ENCODE data around the gene NR0B1.

- TF ChIP-seq, protein P1, sequence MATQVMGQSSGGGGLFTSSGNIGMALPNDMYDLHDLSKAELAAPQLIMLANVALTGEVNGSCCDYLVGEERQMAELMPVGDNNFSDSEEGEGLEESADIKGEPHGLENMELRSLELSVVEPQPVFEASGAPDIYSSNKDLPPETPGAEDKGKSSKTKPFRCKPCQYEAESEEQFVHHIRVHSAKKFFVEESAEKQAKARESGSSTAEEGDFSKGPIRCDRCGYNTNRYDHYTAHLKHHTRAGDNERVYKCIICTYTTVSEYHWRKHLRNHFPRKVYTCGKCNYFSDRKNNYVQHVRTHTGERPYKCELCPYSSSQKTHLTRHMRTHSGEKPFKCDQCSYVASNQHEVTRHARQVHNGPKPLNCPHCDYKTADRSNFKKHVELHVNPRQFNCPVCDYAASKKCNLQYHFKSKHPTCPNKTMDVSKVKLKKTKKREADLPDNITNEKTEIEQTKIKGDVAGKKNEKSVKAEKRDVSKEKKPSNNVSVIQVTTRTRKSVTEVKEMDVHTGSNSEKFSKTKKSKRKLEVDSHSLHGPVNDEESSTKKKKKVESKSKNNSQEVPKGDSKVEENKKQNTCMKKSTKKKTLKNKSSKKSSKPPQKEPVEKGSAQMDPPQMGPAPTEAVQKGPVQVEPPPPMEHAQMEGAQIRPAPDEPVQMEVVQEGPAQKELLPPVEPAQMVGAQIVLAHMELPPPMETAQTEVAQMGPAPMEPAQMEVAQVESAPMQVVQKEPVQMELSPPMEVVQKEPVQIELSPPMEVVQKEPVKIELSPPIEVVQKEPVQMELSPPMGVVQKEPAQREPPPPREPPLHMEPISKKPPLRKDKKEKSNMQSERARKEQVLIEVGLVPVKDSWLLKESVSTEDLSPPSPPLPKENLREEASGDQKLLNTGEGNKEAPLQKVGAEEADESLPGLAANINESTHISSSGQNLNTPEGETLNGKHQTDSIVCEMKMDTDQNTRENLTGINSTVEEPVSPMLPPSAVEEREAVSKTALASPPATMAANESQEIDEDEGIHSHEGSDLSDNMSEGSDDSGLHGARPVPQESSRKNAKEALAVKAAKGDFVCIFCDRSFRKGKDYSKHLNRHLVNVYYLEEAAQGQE (IDR thresholded peaks at IDR 0.05; ENCODE audit: insufficient read depth in 1 of 2, low read depth in 2 of 2, low read length in 2 of 2) = no peak
- no peak for TF ChIP-seq POLR2AphosphoS5 (IDR thresholded peaks at IDR 0.05; ENCODE audit: low read depth, low read length)
Measured at GRCh38 chrX:30340753-30341152, 31.6 kb upstream of the NR0B1 start.
